Measurements from ENCODE around the gene MEGF6. TPM values are rescaled to one million over a fixed set of nuclear protein-coding genes. Genes with fewer than 3 reads are reported as not detected.

Gene MEGF6
- total RNA-seq, 2 donors from 2014 or later: 12.4 to 15.8 TPM

DNA sequence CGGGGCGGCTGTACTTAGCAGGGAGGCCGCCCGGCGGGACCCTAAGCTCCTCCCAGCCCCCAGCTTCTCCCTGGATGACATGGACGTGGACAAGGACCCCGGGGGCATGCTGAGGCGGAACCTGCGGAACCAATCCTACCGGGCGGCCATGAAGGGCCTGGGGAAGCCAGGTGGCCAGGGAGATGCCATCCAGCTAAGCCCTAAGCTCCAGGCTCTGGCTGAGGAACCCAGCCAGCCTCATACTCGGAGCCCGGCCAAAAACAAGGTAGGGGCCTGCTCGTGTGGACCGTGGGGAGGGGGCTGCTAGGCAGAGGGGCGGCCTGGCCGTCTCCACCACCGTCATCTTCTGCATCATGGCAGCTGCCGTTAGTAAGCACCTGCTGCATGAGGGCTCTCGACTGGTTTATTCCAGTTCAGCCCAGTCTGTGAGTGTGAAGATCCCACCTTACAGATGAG lies 147.9 kb downstream of the MEGF6 start:
- ATAC-seq: no peak
- DNase-seq: peak; percentile 10
- intact Hi-C loops (cut with DNase I): no loop called here

DNA sequence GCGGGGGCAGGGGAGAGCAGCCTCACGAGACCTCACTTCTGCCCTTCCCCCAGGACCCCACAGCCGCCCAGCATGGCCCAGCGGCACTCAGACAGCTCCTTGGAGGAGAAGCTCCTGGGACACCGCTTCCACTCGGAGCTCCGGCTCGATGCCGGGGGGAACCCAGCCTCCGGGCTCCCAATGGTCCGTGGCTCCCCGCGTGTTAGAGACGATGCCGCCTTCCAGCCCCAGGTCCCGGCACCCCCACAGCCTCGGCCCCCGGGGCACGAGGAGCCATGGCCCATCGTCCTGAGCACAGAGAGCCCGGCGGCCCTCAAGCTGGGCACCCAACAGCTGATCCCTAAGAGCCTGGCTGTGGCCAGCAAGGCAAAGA lies 148.3 kb downstream of the MEGF6 start:
- intact Hi-C loops (cut with DNase I): no loop called here
- ATAC-seq (no peak), DNase-seq (peak; percentile 17)

DNA sequence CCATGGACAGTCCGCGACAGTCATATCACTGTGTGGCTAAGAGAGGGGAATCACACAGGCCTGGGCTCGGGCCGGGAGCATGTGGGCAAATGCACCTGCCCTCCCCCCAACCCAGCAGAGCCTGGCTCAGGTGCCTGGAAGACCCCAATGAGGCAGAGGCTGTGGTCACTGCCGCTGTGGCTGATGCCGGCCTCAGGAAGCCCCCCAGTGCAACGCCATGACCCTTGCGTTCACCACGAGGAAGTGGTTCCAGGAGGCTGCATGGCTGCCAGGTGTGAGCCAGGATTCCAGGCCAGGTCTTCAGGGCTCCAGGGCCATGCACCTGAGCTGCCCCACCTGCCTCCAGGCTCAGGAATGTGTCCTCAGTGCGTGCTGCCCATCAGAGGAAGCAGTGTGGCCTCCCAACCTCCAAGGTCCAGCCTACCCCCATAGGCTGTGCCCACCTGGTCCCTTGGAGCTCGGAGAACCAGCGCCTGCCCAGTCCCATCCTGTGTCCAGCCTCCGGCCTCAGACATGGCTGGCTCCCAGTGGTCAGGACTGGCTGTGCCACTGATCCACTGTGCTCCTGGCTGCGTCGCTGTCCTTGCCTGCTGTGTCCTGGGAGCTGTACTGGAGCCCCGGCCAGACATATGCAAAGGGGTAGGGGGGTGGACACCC lies 148.8 kb downstream of the MEGF6 start:
- DNase-seq (peak; percentile 14), ATAC-seq (no peak)
- intact Hi-C loops (cut with DNase I): no loop called here

DNA sequence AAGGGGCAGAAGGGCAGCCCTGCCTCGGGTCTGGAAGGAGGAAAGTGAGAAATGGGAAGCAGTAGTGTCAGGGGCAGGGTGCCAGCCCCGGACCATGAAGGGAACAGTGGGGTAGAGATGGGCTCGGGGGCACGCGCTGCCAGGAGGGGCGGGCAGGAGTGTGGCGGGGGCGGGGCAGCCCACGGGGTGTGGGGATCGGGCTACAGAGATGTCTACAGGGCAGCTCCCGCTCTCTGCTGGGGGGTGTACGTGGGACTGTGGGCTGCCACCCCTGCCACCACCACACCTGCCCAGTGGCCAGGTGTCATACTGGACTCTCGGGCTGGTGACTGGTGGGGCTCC lies 149.4 kb downstream of the MEGF6 start:
- ATAC-seq: no peak
- DNase-seq: peak; percentile 16
- intact Hi-C loops (cut with DNase I): no loop called here

DNA sequence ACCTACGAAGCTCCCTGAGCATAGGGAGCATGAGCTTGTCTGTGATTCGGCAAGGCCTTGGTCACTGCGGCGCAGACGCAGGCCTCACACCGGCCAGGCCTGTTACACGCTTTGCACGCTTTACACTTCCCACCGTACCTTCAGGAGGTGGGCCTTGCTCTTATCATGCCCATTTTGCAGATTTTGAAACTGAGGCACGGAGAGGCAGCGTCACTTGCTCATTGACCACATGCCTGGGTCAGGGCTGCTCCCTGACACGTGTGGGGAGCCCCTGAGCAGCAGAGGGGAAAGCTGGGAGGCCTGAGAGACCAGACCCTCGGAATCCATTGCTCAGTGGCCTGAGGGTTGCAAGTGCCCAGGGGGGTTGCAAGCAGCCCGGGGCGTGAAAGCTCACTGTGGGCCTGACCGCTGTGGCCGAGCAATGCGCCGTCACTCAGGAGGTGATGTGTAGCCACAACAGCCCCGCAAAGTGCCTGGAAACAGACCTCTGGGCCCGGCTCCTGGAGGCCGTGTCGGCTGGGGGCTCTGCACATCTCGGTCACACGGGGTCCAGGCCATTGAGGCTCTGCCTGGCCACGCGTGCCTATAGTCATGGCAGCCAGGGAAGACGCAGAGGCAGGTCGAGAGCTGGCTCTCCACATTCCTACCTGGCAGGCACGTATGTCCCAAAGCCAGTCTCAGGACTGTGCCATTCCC lies 149.9 kb downstream of the MEGF6 start:
- DNase-seq (peak; percentile 11), ATAC-seq (no peak)
- intact Hi-C loops (cut with DNase I): no loop called here

DNA sequence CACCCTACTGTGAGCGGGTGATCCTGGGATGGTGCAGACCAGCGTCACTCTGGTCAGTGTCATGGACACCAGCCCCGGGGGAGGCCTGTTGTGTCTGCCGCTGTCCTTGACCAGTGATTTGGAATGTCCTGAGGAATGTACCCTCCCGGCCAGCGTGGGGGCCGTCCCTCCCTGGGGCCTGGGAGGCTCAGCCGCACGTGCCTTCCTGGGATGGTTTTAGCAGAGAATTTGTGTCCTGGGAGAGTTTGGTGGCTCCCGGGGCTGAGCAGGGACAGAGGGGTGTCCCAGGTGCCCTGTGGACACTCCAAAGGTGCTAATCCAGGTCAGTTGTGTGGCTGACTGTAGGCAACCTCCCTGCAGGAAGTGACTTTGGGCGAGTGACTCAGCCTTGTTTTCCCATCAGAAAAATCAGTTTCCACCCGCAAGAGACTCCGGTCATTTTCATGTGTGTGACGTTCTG lies 150.6 kb downstream of the MEGF6 start:
- DNase-seq (no peak), ATAC-seq (peak; percentile 35 to 47)
- intact Hi-C loops (cut with DNase I): no loop called here

DNA sequence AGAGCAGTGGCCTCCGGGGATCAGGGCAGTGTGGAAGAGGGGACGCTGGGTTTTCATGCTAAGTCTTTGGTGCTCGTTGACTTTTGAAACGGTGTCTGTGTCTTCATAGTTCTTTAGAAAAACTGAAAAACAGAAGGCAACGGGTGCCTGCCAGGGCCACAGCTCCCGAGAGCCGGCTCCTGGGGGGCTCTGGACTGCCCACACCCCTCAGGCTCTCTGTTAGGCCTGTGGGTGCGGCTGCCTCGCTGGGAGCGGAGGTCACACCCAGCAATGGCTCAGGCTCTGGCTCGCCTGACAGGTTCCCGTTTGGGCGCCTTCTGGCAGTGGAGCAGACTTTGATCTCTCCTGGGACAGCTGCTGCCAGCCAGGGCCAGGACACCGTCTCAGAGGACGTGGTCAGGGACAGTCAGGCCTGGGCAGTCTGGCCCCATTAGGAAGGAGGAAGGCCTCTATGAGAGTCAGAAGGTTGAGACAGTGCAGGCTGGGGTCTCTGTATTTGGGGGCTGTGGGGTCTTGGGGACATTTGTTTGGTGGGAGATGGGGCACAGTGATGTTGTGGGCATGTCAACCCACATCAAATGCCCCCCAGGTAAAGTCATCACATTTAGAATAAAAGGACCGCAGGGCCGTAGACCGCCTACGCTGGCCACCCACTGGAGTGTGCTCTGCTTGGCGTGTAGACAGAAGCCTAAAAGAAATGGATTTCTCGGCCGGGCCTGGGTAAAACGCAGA lies 151.2 kb downstream of the MEGF6 start:
- intact Hi-C loops (cut with DNase I): no loop called here
- ATAC-seq: peak in 1 of 2 donors; percentile 8
- DNase-seq: no peak

DNA sequence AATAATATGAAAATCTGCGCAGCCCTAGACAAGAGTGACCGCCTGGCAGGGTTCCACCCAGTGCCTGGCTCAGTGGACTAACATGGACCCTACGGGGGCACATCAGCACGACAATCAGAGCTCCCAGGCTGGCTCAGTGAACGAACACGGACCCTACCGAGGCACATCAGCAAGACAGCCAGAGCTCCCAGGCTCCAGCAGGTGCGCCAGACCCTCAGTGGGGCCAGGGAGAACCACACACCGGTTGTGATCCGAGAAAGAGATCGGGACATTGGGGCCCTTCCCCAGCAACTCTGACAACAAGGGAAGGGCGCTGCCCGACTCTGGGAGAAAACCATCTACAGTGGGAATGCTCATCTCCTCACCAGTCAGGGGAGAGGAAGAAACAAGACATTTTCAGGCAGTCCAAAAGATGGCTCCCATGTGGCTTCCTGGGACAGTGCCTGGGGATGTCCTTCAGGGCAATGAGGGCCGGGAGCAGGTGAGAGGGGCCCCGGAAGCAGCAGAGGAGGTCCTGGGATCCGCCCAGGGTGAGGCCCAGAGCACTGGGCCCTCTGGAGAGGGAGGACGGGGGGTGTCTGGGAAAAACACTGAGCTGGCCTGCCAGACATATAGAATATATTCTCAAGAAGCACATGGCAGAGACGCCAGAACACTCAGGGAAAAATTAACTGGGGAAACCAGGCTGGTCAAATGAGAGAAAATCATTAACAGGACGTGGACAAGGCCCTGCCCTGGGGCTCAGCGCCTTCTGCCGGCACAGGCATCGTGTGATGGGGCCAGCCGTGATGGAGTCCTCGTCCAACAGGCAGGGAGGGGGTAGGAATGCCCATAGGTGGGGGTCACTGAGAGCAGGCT lies 152.0 kb downstream of the MEGF6 start:
- ATAC-seq (no peak), DNase-seq (no peak)
- intact Hi-C loops (cut with DNase I): no loop called here

DNA sequence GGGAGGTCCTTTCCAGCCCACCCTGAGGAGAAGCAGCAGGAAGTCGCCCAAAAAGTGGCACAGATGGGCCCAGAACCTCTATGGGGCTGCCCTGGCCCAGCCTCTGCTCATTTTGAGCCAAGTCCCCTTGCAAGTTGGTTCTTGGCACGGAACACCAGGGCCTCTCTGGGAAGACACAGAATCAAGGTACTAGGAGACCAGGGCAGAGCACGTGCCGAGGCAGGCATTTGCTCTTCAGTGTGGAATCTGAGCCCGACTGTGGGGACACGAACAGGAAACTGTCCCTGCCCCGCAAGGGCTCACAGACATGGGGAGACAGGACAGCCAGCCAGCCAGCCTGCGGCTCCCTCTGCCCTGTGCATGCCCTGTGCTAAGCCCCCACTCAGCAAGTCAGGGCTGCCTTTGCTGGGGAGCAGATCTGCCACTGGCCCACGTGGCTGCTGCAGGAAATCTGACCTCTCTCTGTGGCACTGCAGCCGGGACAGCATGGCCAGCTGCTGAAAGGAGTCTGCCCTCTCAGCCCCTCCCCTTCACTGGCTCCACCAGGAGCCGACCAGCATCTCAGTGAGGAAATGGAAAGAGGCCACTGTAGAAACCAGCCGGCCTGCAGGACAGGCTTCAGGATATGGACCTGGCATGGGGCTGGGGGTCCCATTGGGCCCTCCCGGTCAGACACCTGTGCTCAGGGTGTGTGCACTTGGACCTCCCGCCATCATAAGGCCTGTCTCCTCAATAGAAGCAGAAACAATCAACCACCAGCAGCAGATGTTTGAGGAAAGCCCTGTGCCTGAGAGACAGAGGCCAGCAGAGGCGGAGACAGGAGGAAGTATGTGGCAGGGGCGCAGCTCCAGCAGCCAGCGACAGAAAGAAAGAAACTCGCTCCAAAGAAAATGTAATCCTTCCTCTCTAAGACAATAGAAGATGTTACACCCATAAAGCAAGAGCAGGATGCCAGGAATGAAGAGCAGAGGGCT lies 153.1 kb downstream of the MEGF6 start:
- no peak for DNase-seq
- ATAC-seq: peak in 1 of 2 donors; percentile 32
- intact Hi-C loops (cut with DNase I): no loop called here

DNA sequence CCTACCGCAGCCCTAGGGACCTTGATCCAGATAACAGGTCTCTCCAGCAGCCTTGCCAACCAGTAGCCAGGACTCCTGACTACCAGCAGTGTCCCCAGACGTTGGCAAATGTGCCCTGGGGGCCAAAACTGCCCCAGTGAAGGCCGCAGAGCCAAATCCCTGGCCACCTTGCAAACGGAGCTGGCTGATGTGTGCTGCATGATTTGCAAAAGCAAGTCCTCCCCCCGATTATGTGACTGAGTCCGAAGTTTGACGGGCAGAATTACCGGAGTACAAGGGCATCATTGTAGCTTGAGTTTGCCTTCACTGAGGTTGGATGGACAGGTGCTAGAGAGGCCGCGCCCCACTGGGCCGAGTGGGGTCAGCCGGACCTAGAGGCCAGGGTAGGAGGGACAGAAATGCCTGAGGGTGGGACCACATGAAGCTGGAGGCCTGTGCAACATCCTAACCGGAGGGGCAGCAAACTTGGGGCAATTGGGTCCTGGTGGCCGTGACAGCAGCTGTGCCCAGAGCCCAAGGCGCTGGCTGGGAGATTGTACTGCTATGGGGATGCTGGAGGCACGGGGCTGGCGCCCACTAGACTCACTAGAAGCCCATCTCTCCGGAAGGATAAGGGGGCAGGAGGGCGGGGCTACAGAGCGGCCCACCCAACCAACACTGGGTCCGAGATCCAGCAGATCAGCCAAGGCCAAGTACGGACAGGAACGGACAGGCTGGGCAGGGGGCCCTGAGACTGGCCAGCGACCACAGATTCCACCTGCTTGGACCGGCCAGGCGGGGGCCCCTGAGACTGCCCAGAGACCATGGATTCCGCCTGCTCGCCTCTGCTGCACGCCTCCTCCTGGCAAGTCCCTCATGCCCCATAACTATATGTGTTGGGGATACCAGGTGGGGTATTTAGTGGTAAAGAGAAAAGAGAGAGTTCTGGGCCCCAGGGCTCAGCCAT lies 154.1 kb downstream of the MEGF6 start:
- intact Hi-C loops (cut with DNase I): no loop called here
- DNase-seq (no peak), ATAC-seq (no peak)

DNA sequence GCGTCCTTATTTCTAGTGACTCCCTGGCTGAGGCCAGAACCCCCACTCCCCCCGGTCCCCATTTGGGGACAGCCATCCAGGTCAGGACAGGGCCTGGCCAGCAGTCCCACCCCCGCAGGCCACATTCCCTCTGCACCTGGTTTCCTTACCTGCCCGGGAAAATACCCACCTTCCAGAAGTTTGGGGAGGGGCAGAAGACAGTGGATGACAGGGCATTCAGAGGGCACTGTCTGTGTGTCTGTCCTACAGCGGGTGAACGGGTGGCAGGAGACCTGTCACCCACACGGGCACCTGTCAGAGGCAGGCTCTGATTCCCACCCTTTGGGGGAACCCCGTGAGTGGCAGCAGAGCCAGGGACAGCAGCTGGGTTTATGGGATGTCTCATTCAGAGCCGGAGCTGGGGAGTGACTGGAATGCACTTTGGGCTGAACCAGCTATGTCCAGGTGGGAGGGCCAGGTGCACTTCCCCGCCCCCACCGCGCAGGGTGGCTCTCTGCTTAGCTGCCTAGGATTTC lies 154.8 kb downstream of the MEGF6 start:
- intact Hi-C loops (cut with DNase I): no loop called here

DNA sequence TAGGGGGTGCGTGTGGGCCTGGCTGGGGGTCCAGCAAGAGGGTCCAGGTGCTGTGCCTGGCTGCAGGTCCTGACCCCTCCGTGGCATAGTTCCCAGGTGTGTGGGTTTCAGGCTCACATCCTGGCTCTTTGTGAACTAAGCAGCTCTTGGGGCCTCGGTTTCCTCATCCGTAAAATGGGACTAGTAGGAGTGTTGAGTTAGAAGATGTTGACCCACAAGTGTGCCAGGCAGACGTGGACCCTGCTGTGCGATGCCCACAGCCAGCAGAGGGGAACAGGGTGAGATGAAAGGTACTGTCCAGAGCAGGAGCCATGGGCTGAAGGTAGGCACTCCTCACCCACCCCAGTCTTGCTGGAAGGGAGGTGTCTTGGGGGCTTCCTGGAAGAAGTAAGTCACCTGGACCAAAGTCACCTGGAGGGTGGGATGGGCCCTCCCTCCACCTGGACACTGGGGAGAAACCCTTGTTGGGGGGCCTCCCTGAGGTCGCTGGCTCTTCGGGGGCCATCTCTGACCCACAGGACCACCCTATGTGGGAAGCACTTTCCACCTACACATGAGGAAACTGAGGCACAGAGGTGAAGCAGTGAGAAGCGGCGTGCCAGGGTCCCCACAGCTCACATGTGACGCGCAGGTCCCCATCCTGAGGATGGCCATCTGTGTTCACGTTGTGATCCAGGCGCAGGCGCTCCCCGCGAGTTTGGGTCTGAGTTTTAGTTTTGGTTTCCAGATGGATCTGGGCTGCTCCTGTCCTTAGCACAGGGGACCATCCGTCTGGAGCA lies 155.4 kb downstream of the MEGF6 start:
- intact Hi-C loops (cut with DNase I): no loop called here
- DNase-seq (no peak), ATAC-seq (no peak)

More for the DNA sequence above, 154.8 kb downstream of the MEGF6 start:
- DNase-seq: no peak
- no peak for ATAC-seq

DNA sequence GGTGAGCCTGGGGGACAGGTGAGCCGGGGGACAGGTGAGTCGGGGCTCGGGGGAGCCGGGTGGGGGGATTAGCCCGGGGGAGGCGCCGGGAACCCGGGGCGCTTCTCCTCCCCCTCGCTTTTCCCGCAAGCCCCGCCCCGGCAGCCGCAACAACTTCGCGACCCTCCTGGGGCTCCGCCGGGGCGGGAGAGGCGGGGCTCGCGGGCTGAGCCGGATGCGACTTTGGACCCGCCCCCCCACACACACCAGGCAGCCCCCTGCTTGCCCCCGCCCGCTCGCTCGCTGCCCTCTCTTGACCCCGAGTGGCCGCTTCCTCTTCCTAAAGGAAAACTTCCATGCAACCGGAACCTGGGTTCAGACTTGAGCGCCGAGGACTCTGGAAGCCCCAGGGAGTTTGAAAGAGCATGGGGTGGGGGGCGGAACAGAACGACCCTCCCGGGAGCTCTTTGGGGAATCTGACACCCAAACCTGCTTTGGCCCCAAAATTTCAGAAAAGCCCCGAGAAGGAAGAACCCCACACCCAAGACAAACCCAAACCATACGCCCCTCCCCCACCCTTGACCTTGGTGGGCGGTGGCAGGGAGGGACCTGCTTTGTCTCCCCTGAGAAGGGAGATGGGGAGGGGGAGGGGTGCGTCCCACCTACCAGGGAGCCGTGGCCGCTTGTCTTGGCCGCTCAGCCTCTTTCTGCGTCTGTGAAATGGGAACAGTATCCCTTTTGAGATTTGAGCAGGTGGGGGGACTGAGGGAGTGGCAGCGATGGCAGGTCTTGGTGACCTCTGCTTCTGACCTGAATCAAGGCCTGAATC lies 156.3 kb downstream of the MEGF6 start:
- ATAC-seq (peak; percentile 27 to 30), DNase-seq (peak; percentile 56)
- intact Hi-C loops (cut with DNase I): no loop called here

DNA sequence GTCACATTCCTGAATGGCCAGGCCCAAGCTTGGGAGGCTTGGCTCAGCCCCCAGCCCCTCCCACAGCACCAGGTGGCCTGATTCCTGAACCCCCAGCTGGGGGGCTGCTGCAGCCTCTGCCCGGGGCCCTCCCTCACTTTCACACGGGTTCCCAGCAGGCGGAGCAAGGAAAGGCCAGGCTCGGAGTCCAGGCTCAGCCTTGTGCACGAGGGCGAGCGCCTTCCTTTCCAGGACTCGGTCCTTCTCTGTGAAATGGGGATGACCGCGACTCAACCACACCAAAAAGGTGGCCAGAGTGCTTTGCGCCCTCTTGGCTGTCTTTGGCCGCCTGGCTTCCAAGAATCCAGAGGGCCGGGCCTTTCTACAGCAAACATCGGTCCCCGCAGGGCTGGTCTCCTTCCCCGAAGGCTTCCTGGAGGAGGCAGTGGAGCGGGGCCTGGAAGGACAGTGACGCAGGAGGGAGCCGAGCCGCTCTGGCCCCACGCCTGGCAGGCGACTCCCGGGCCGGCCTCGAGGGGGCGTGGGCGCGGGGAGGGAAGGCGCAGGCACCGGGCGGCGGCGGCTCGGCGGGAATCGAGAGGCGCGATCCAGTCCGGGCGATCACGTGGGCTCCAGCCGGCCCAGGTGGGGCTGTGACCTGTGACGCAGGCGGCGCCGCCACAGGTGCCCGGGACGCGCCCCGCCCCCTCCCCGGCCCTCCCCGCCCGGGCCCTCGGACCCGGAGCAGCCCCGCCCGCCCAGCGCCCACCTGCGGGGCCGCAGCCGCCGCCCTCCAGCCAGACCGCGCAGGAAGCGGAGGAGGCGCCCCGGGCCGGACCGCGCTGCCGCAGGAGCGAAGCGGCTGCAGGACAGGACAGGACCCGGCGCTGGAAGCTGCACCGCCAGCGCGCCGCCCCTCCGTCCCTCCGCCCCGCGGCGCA lies 157.2 kb downstream of the MEGF6 start, which contains the start of gene ARHGEF16:
TSS of gene ARHGEF16 (plus strand) at position 775 of the 920 bp plus-strand sequence. CDS start 8,420 bp downstream, outside the sequence.
- intact Hi-C loops (cut with DNase I): loop anchor here in 1 of 2 donors (1.0 kb wide), 1 partner anchor 30 kb away; no protein-coding TSS in a partner anchor
- ATAC-seq (peak; percentile 70 to 78), DNase-seq (peak; percentile 62)
